ENCODE measurements around the gene ACTN1. TPM values are rescaled to one million over a fixed set of nuclear protein-coding genes. Genes with fewer than 3 reads are reported as not detected.

ACTN1 gene
- total RNA-seq, 3 donors from 2014 or later (not counting 1 experiment from before 2014, with no cell fraction given), result 14.9 to 39.5 (median 19.6) TPM

GRCh38 chr14:68927089-68927488, 52.0 kb downstream of the ACTN1 start:
- Mint-ChIP-seq H3K36me3 (peaks cover 17% of the 10 kb centered on the region), H3K9me3 (peaks cover 0 to 10% of the 10 kb centered on the region in 2 donors), H3K4me3 (no peak overlapping the region), H3K27ac (no peak overlapping the region), H3K4me1 (peaks cover 0 to 7% of the 10 kb centered on the region in 2 donors), H3K27me3 (ENCODE audit: low read depth in 2 of 2) (peaks cover 0 to 4% of the 10 kb centered on the region in 2 donors)
- H3K9me3 ChIP-seq (ENCODE audit: control insufficient read depth, insufficient read depth, low read length), result peaks cover 9% of the 10 kb centered on the region
- H3K27me3 ChIP-seq (ENCODE audit: control insufficient read depth, insufficient read depth, low read length), result no peaks in the 10 kb centered on the region
- TF ChIP-seq CTCF (IDR thresholded peaks at IDR 0.05), result no peak
- ATAC-seq (no peak), DNase-seq (no peak)
- no peaks in the 10 kb centered on the region for H3K36me3 ChIP-seq (ENCODE audit: control insufficient read depth, insufficient read depth, low read length)
- no peak overlapping the region for H3K27ac ChIP-seq (ENCODE audit: low read length)
- intact Hi-C loops (cut with micrococcal nuclease), result no loop called here
- H3K4me1 ChIP-seq (ENCODE audit: control insufficient read depth, insufficient read depth, low read length), result peaks cover 16% of the 10 kb centered on the region
- no peak overlapping the region for H3K4me3 ChIP-seq (ENCODE audit: low read length)
- WGBS (ENCODE audit: insufficient coverage), result over 99% methylated on average over 3 of the region's 3 CpGs

GRCh38 chr14:68926236-68926635, 52.9 kb downstream of the ACTN1 start:
- H3K36me3 Mint-ChIP-seq, result peaks cover 17% of the 10 kb centered on the region
- no peak overlapping the region for H3K4me3 Mint-ChIP-seq
- H3K27ac ChIP-seq (ENCODE audit: low read length), result no peak overlapping the region
- peaks cover 9% of the 10 kb centered on the region for H3K9me3 ChIP-seq (ENCODE audit: control insufficient read depth, insufficient read depth, low read length)
- intact Hi-C loops (cut with micrococcal nuclease), result no loop called here
- H3K4me3 ChIP-seq (ENCODE audit: low read length), result no peak overlapping the region
- H3K9me3 Mint-ChIP-seq, result peaks cover 0 to 10% of the 10 kb centered on the region in 2 donors
- ATAC-seq (no peak), DNase-seq (peak in 1 of 2 donors; percentile 44)
- TF ChIP-seq CTCF (IDR thresholded peaks at IDR 0.05), result no peak
- 95% methylated on average over 1 of the region's 1 CpG for WGBS (ENCODE audit: insufficient coverage)
- H3K36me3 ChIP-seq (ENCODE audit: control insufficient read depth, insufficient read depth, low read length), result no peaks in the 10 kb centered on the region
- peaks cover 16% of the 10 kb centered on the region for H3K4me1 ChIP-seq (ENCODE audit: control insufficient read depth, insufficient read depth, low read length)
- no peak overlapping the region for H3K27ac Mint-ChIP-seq
- H3K4me1 Mint-ChIP-seq, result peaks cover 0 to 7% of the 10 kb centered on the region in 2 donors
- H3K27me3 Mint-ChIP-seq (ENCODE audit: low read depth in 2 of 2), result peaks cover 0 to 4% of the 10 kb centered on the region in 2 donors
- H3K27me3 ChIP-seq (ENCODE audit: control insufficient read depth, insufficient read depth, low read length), result no peaks in the 10 kb centered on the region

DNA sequence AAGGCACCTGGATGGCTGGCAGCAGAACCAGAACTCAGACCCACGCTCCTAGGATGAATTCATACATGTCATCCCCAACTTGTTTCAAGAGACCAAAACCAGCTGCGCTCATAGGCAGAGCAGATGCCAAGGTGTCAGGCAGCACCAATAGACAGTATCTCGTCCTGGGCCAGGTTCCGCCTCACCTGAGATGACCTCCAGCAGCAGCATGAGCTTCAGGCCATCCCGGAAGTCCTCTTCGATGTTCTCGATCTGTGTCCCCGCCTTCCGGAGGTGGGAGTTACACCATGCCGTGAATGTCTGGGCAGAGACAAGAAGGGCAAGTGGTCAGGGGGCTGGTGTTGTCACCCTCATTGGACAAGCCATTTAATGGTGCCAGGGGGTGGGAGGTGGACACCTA, 53.7 kb downstream of the ACTN1 start:
- 97% methylated on average over 10 of the region's 10 CpGs for WGBS (ENCODE audit: insufficient coverage)
- no peak overlapping the region for H3K4me3 Mint-ChIP-seq
- H3K27ac ChIP-seq (ENCODE audit: low read length), result no peak overlapping the region

More for the DNA sequence above, 53.7 kb downstream of the ACTN1 start:
- no peak for TF ChIP-seq CTCF (IDR thresholded peaks at IDR 0.05)
- Mint-ChIP-seq H3K27me3 (ENCODE audit: low read depth in 2 of 2) (peaks cover 0 to 4% of the 10 kb centered on the region in 2 donors), H3K36me3 (peaks cover 17% of the 10 kb centered on the region), H3K9me3 (peaks cover 0 to 10% of the 10 kb centered on the region in 2 donors), H3K4me1 (peaks cover 0 to 7% of the 10 kb centered on the region in 2 donors), H3K27ac (no peak overlapping the region)
- H3K27me3 ChIP-seq (ENCODE audit: control insufficient read depth, insufficient read depth, low read length), result no peaks in the 10 kb centered on the region
- H3K36me3 ChIP-seq (ENCODE audit: control insufficient read depth, insufficient read depth, low read length), result no peaks in the 10 kb centered on the region
- H3K9me3 ChIP-seq (ENCODE audit: control insufficient read depth, insufficient read depth, low read length), result peaks cover 9% of the 10 kb centered on the region
- peaks cover 16% of the 10 kb centered on the region for H3K4me1 ChIP-seq (ENCODE audit: control insufficient read depth, insufficient read depth, low read length)
- no peak for ATAC-seq
- no peak for DNase-seq
- H3K4me3 ChIP-seq (ENCODE audit: low read length), result no peak overlapping the region
- intact Hi-C loops (cut with micrococcal nuclease), result no loop called here
